HEK293T (cell line): ENCODE measurements around the gene OXCT1.

Experiments used
- ARNT ChIP-seq: fragments of 450-650 bp; IDR thresholded peaks from 2 replicates; pipeline ENCODE4 v1.6.1; 2017; ENCODE audit warnings: mild to moderate bottlenecking
- PKNOX1 ChIP-seq: fragments of 450-650 bp; IDR thresholded peaks from 2 replicates; pipeline ENCODE4 v1.6.1; 2016
- SP1 ChIP-seq: fragments of 450-650 bp; IDR thresholded peaks from 2 replicates; pipeline ENCODE4 v1.6.1; 2017
- SUZ12 ChIP-seq: fragments of 450-650 bp; IDR thresholded peaks from 2 replicates; pipeline ENCODE4 v1.6.1; 2016; ENCODE audit warnings: mild to moderate bottlenecking
- TARDBP ChIP-seq: fragments of 450-650 bp; IDR thresholded peaks from 2 replicates; pipeline ENCODE4 v1.6.1; 2016

GRCh38 chr5:41918105-41918504 lies 47.9 kb upstream of the OXCT1 start:
- no peak for TF ChIP-seq TARDBP
- no peak for TF ChIP-seq PKNOX1
- TF ChIP-seq SP1 = no peak
- TF ChIP-seq ARNT = no peak
- TF ChIP-seq SUZ12 = no peak
